ENCODE data around the gene C1orf210. TPM values are rescaled to one million over a fixed set of nuclear protein-coding genes. Genes with fewer than 3 reads are reported as not detected.

C1orf210 gene
- total RNA-seq, 1 experiment from 2014 or later: 7.6 TPM

DNA sequence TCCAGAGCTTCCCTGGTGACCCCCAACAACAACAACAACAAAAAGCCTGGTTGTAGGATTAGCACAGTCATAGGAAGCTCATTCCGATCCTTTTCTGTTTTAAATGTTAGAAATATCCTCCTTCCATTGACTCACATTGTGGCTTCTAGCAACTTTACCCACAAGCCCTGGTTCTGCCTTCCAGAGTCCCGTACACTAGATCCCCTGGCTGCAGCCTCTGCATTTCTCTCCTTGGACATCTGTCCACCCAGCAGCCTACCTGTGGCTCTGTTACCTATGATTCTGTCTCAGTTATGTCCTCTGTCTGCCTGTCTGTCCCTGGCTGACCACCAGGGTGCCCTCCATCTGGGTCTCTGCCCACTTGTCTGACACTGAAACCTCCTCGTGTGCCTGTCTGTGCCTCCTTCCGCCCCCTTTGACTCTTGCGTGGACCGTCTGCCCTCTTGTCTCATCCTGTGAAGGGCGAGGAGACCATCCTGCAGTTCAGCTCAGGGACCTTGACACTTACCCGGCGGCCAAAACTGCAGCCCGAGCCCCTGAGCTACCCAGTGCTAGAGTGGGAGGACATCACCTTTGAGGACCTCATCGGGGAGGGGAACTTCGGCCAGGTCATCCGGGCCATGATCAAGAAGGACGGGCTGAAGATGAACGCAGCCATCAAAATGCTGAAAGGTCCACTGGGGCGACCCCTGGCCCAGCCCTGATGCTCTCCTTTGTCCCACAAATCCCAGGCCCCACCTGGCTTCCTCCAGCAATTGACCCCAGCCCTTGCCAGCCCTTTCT lies 31.5 kb upstream of the C1orf210 start:
- POLR2A ChIA-PET: no interaction called here
- Histone ChIP-seq H3K79me2 (ENCODE audit: insufficient read depth, low read length) (no peaks in the 10 kb centered on the region), H3K27me3 (ENCODE audit: insufficient read depth, low read length) (no peaks in the 10 kb centered on the region), H4K20me1 (ENCODE audit: insufficient read depth) (no peaks in the 10 kb centered on the region), H3K4me2 (ENCODE audit: low read length) (no peak overlapping the region), H3K4me1 (ENCODE audit: control insufficient read depth in 1 of 2, insufficient read depth in 2 of 2, low read length in 2 of 2) (peaks cover 0 to 23% of the 10 kb centered on the region in 2 experiments; a peak in 2 of 4 replicates), H3K36me3 (ENCODE audit: control insufficient read depth in 1 of 2, insufficient read depth in 2 of 2, low read length in 2 of 2) (no peaks in the 10 kb centered on the region), H3K9me2 (ENCODE audit: insufficient read depth) (no peaks in the 10 kb centered on the region), H3K27ac (ENCODE audit: low read depth, low read length) (no peak overlapping the region), H3K9me3 (ENCODE audit: control insufficient read depth in 1 of 2, insufficient read depth in 1 of 2, low read depth in 1 of 2, low read length in 2 of 2) (no peaks in the 10 kb centered on the region), H3K4me3 (replicated peaks in 1 of 2; ENCODE audit: low read depth in 1 of 2, low read length in 2 of 2) (no peak overlapping the region), H3K9ac (ENCODE audit: low read length) (no peak overlapping the region), H2AFZ (ENCODE audit: low read depth, low read length, poor library complexity, severe bottlenecking) (no peak overlapping the region)
- BruUV-seq (replicated peaks): no TSS peak
- CTCF ChIA-PET: interaction anchor here (0.6 kb wide), 1 partner anchor 42 kb away, joined by 5 read pairs; the partner anchor contains the start of gene CDC20
- RAD21 ChIA-PET (ENCODE audit: low non-redundant PET in 1 of 2, low total read pairs in 2 of 2, uncharacterized antibody in 2 of 2, unreplicated experiment in 2 of 2): no interaction called here
- intact Hi-C loops (cut with micrococcal nuclease): no loop called here
- TF ChIP-seq TCF7L2 (IDR thresholded peaks at IDR 0.05; ENCODE audit: borderline replicate concordance, extremely low read depth, insufficient read depth, insufficient read length): no peak
- TF ChIP-seq CTCF (IDR thresholded peaks at IDR 0.05 in 2 of 3, conservative IDR thresholded peaks at IDR 0.05 in 1 of 3; ENCODE audit: borderline replicate concordance in 1 of 3, insufficient read depth in 1 of 3, low read depth in 2 of 3, low read length in 2 of 3): peak in 2 of 3 experiments; percentile 35 to 45; a peak in 3 of 6 replicates
- DNase-seq (ENCODE audit: low read depth, low spot score) (no peak), ATAC-seq (peak; percentile 56)

DNA sequence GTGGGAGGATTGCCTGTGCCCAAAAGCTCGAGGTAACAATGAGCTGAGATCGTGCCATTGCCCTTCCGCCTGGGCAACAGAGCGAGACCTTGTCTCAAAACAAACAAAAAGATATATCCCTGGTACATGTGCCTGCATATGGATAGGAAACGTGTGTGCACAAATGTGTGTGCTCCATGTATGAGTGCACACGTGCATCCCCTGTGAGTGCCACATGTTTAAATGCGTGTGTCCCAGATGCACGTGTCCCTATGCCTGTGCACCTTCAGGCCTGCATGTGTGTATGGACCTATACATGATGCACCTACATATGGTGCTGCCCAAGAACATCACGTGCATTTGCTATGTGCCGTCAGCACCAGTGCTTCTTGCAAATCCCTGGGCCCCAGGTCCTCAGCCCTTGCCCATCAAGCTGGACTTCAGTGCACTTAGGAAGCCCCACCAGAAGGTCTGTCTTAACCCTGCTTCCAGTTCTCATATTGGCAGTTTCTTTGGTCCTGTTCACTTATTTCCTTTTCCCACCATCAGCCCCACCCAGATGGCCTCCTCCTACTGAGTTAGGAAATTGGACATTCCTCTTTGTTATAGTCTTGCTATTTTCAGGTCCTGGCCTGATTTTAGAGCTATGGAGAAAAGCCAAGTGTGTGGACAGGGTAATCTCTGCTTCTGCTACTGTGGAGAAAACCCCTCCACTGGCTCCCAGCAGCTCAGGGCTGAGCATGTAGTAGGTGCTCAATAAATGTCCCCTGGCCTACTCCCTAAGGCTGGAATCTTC lies 30.8 kb upstream of the C1orf210 start:
- H3K79me2 ChIP-seq (ENCODE audit: insufficient read depth, low read length): no peaks in the 10 kb centered on the region
- H3K9me2 ChIP-seq (ENCODE audit: insufficient read depth): no peaks in the 10 kb centered on the region
- H3K9ac ChIP-seq (ENCODE audit: low read length): no peak overlapping the region
- H2AFZ ChIP-seq (ENCODE audit: low read depth, low read length, poor library complexity, severe bottlenecking): no peak overlapping the region
- no peak for DNase-seq (ENCODE audit: low read depth, low spot score)
- H3K36me3 ChIP-seq (ENCODE audit: control insufficient read depth in 1 of 2, insufficient read depth in 2 of 2, low read length in 2 of 2): no peaks in the 10 kb centered on the region
- RAD21 ChIA-PET (ENCODE audit: low non-redundant PET in 1 of 2, low total read pairs in 2 of 2, uncharacterized antibody in 2 of 2, unreplicated experiment in 2 of 2): no interaction called here
- no peak overlapping the region for H3K4me3 ChIP-seq (replicated peaks in 1 of 2; ENCODE audit: low read depth in 1 of 2, low read length in 2 of 2)
- H4K20me1 ChIP-seq (ENCODE audit: insufficient read depth): no peaks in the 10 kb centered on the region
- intact Hi-C loops (cut with micrococcal nuclease): no loop called here
- H3K4me1 ChIP-seq (ENCODE audit: control insufficient read depth in 1 of 2, insufficient read depth in 2 of 2, low read length in 2 of 2): peaks cover 0 to 15% of the 10 kb centered on the region in 2 experiments; a peak in 2 of 4 replicates
- POLR2A ChIA-PET: no interaction called here
- no peaks in the 10 kb centered on the region for H3K27me3 ChIP-seq (ENCODE audit: insufficient read depth, low read length)
- CTCF ChIA-PET: interaction anchor here (0.6 kb wide), 1 partner anchor 43 kb away, joined by 5 read pairs; the partner anchor contains the start of gene CDC20
- BruUV-seq (replicated peaks): no TSS peak
- no peak for ATAC-seq
- H3K9me3 ChIP-seq (ENCODE audit: control insufficient read depth in 1 of 2, insufficient read depth in 1 of 2, low read depth in 1 of 2, low read length in 2 of 2): no peaks in the 10 kb centered on the region
- H3K27ac ChIP-seq (ENCODE audit: low read depth, low read length): no peak overlapping the region
- no peak for TF ChIP-seq ELF1 (IDR thresholded peaks at IDR 0.05; ENCODE audit: borderline replicate concordance, low read depth)
- TF ChIP-seq JUND (IDR thresholded peaks at IDR 0.05): no peak
- no peak for TF ChIP-seq CEBPB (IDR thresholded peaks at IDR 0.05; ENCODE audit: low read depth)
- no peak for TF ChIP-seq CTCF (IDR thresholded peaks at IDR 0.05 in 2 of 3, conservative IDR thresholded peaks at IDR 0.05 in 1 of 3; ENCODE audit: borderline replicate concordance in 1 of 3, insufficient read depth in 1 of 3, low read depth in 2 of 3, low read length in 2 of 3)
- TF ChIP-seq, protein P1, sequence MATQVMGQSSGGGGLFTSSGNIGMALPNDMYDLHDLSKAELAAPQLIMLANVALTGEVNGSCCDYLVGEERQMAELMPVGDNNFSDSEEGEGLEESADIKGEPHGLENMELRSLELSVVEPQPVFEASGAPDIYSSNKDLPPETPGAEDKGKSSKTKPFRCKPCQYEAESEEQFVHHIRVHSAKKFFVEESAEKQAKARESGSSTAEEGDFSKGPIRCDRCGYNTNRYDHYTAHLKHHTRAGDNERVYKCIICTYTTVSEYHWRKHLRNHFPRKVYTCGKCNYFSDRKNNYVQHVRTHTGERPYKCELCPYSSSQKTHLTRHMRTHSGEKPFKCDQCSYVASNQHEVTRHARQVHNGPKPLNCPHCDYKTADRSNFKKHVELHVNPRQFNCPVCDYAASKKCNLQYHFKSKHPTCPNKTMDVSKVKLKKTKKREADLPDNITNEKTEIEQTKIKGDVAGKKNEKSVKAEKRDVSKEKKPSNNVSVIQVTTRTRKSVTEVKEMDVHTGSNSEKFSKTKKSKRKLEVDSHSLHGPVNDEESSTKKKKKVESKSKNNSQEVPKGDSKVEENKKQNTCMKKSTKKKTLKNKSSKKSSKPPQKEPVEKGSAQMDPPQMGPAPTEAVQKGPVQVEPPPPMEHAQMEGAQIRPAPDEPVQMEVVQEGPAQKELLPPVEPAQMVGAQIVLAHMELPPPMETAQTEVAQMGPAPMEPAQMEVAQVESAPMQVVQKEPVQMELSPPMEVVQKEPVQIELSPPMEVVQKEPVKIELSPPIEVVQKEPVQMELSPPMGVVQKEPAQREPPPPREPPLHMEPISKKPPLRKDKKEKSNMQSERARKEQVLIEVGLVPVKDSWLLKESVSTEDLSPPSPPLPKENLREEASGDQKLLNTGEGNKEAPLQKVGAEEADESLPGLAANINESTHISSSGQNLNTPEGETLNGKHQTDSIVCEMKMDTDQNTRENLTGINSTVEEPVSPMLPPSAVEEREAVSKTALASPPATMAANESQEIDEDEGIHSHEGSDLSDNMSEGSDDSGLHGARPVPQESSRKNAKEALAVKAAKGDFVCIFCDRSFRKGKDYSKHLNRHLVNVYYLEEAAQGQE (IDR thresholded peaks at IDR 0.05; ENCODE audit: low read depth): no peak
- no peak for TF ChIP-seq POLR2A (IDR thresholded peaks at IDR 0.05; ENCODE audit: borderline replicate concordance, extremely low read depth, insufficient read depth, insufficient read length)
- no peak for TF ChIP-seq ZFX (IDR thresholded peaks at IDR 0.05)
- H3K4me2 ChIP-seq (ENCODE audit: low read length): no peak overlapping the region
